H9 (cell line): ENCODE measurements around the gene CNGA2. TPM values are rescaled to one million over a fixed set of nuclear protein-coding genes. Genes with fewer than 3 reads are reported as not detected.

Experiments used
- DNase-seq: peaks from one replicate; pipeline ENCODE4 v3.0.0-alpha.2; 2017
- H2AFZ ChIP-seq: one replicate; pipeline ENCODE4 v1.6.1; 2013; ENCODE audit warnings: mild to moderate bottlenecking, low read length, control low read depth, moderate library complexity
- H2AK5ac ChIP-seq: 2 replicates; pipeline ENCODE4 v1.6.1; 2013; ENCODE audit warnings: low read length, control low read depth, mixed read lengths; ENCODE audit not compliant: insufficient read length
- H2BK120ac ChIP-seq: one replicate; pipeline ENCODE4 v1.6.1; 2013; ENCODE audit warnings: low read depth, mild to moderate bottlenecking, low read length, control low read depth, inconsistent platforms; ENCODE audit not compliant: poor library complexity, severe bottlenecking
- H2BK12ac ChIP-seq: 2 replicates; pipeline ENCODE4 v1.6.1; 2013; ENCODE audit warnings: low read length, control low read depth, mixed read lengths, low read depth; ENCODE audit not compliant: insufficient read length
- H2BK15ac ChIP-seq: 2 replicates; pipeline ENCODE4 v1.6.1; 2013; ENCODE audit warnings: low read depth, low read length, control low read depth
- H2BK20ac ChIP-seq: one replicate; pipeline ENCODE4 v1.6.1; 2013; ENCODE audit warnings: low read depth, mild to moderate bottlenecking, low read length, control low read depth, inconsistent platforms; ENCODE audit not compliant: poor library complexity, severe bottlenecking
- H2BK5ac ChIP-seq: 2 replicates; pipeline ENCODE4 v1.6.1; 2013; ENCODE audit warnings: low read length, control low read depth, mixed read lengths; ENCODE audit not compliant: insufficient read length
- H3K14ac ChIP-seq: 2 replicates; pipeline ENCODE4 v1.6.1; 2013; ENCODE audit warnings: low read length, control low read depth; ENCODE audit not compliant: insufficient read depth
- H3K18ac ChIP-seq: 2 replicates; pipeline ENCODE4 v1.6.1; 2013; ENCODE audit warnings: low read depth, mild to moderate bottlenecking, mixed read lengths, low read length, control low read depth; ENCODE audit not compliant: insufficient read length
- H3K23ac ChIP-seq: 2 replicates; pipeline ENCODE4 v1.6.1; 2013; ENCODE audit warnings: low read length, control low read depth, mixed read lengths, low read depth; ENCODE audit not compliant: insufficient read length
- H3K23me2 ChIP-seq: 2 replicates; pipeline ENCODE4 v1.6.1; 2013; ENCODE audit warnings: low read depth, mild to moderate bottlenecking, mixed read lengths, low read length, control low read depth; ENCODE audit not compliant: insufficient read length, poor library complexity, severe bottlenecking
- H3K27ac ChIP-seq: 2 replicates; pipeline ENCODE4 v1.5.1; 2013; ENCODE audit warnings: low read length, control low read depth, mixed read lengths, low read depth; ENCODE audit not compliant: insufficient read length
- H3K27me3 ChIP-seq: 2 replicates; pipeline ENCODE4 v1.6.1; 2013; ENCODE audit warnings: low read length, control low read depth, inconsistent platforms; ENCODE audit not compliant: insufficient read depth
- H3K4ac ChIP-seq: 2 replicates; pipeline ENCODE4 v1.6.1; 2013; ENCODE audit warnings: low read depth, mild to moderate bottlenecking, control low read depth, inconsistent platforms, low read length, moderate library complexity
- H3K4me1 ChIP-seq: 2 replicates; pipeline ENCODE4 v1.6.1; 2013; ENCODE audit warnings: low read length, control low read depth, inconsistent platforms; ENCODE audit not compliant: insufficient read depth
- H3K4me2 ChIP-seq: 2 replicates; pipeline ENCODE4 v1.6.1; 2013; ENCODE audit warnings: low read length, control low read depth, mixed read lengths; ENCODE audit not compliant: insufficient read length, insufficient read depth
- H3K56ac ChIP-seq: 2 replicates; pipeline ENCODE4 v1.6.1; 2013; ENCODE audit warnings: low read depth, mild to moderate bottlenecking, mixed read lengths, low read length, control low read depth; ENCODE audit not compliant: insufficient read length
- H3K79me1 ChIP-seq: 2 replicates; pipeline ENCODE4 v1.6.1; 2013; ENCODE audit warnings: low read depth, mild to moderate bottlenecking, moderate library complexity, low read length, control low read depth, inconsistent platforms; ENCODE audit not compliant: insufficient read depth, poor library complexity, severe bottlenecking
- H3K79me2 ChIP-seq: 2 replicates; pipeline ENCODE4 v1.6.1; 2013; ENCODE audit warnings: low read length, control low read depth, inconsistent platforms; ENCODE audit not compliant: insufficient read depth
- H3K9ac ChIP-seq: 2 replicates; pipeline ENCODE4 v1.6.1; 2013; ENCODE audit warnings: low read length, control low read depth, mixed read lengths; ENCODE audit not compliant: insufficient read length; ENCODE audit errors: extremely low read depth
- H3K9me3 ChIP-seq: one replicate; pipeline ENCODE4 v1.6.1; 2013; ENCODE audit warnings: low read depth, low read length, inconsistent platforms; ENCODE audit not compliant: control insufficient read depth
- H3T11ph ChIP-seq: one replicate; pipeline ENCODE4 v1.6.1; 2013; ENCODE audit warnings: mild to moderate bottlenecking, low read length, control low read depth, inconsistent platforms
- H4K20me1 ChIP-seq: one replicate; pipeline ENCODE4 v1.6.1; 2013; ENCODE audit not compliant: control insufficient read depth, insufficient read length, insufficient read depth
- H4K5ac ChIP-seq: 2 replicates; pipeline ENCODE4 v1.6.1; 2013; ENCODE audit warnings: low read depth, mild to moderate bottlenecking, mixed read lengths, low read length, control low read depth; ENCODE audit not compliant: insufficient read length
- H4K8ac ChIP-seq: replicated peaks from 2 replicates; pipeline ENCODE4 v1.6.1; 2013; ENCODE audit warnings: low read length, control low read depth, mixed read lengths, low read depth; ENCODE audit not compliant: insufficient read length
- H4K91ac ChIP-seq: 2 replicates; pipeline ENCODE4 v1.6.1; 2013; ENCODE audit warnings: low read depth, mild to moderate bottlenecking, moderate library complexity, mixed read lengths, low read length, control low read depth; ENCODE audit not compliant: insufficient read length
- H3K27ac Mint-ChIP-seq, 3 experiments: 2 replicates in 2 of 3; 3 replicates in 1 of 3; pipeline ENCODE4 v1.8.0; 2020 to 2021; ENCODE audit warnings: mixed read lengths in 3 of 3, mild to moderate bottlenecking in 1 of 3, moderate library complexity in 1 of 3
- H3K27me3 Mint-ChIP-seq: 2 replicates; pipeline ENCODE4 v1.8.0; 2021; ENCODE audit warnings: low read depth, mild to moderate bottlenecking, moderate library complexity, mixed read lengths
- H3K36me3 Mint-ChIP-seq, 3 experiments: 2 replicates in 2 of 3; 3 replicates in 1 of 3; pipeline ENCODE4 v1.8.0; 2020 to 2021; ENCODE audit warnings: low read depth in 3 of 3, mixed read lengths in 3 of 3; ENCODE audit not compliant: insufficient read depth in 1 of 3
- H3K4me1 Mint-ChIP-seq, 2 experiments: 2 replicates each; pipeline ENCODE4 v1.8.0; 2020; ENCODE audit warnings: mixed read lengths in 2 of 2
- H3K4me3 Mint-ChIP-seq, 2 experiments: 2 replicates in 1 of 2; 3 replicates in 1 of 2; pipeline ENCODE4 v1.8.0; 2020 to 2021; ENCODE audit warnings: mild to moderate bottlenecking in 2 of 2, mixed read lengths in 2 of 2, moderate library complexity in 1 of 2
- H3K9me3 Mint-ChIP-seq, 2 experiments: 2 replicates in 1 of 2; 3 replicates in 1 of 2; pipeline ENCODE4 v1.8.0; 2020; ENCODE audit warnings: mild to moderate bottlenecking in 2 of 2, mixed read lengths in 2 of 2, moderate library complexity in 1 of 2
- CTCF ChIP-seq: fragments of 200-600 bp; sonication (generic); conservative IDR thresholded peaks from 3 replicates; pipeline ENCODE4 v1.8.0; 2021; ENCODE audit warnings: antibody characterized with exemption, mild to moderate bottlenecking
- WGBS: extraction: QIAGEN DNeasy Blood & Tissue Kit; methylation state at CpG from one replicate; pipeline ENCODE4 v1.1.7; 2013; ENCODE audit warnings: missing lambda C conversion rate, low lambda C conversion rate, mixed read lengths; ENCODE audit not compliant: insufficient read length; ENCODE audit errors: extremely low coverage; 5-methylcytosine and 5-hydroxymethylcytosine counted together
- total RNA-seq: library from RNA; stranded (reverse); gene quantifications from 2 replicates; pipeline ENCODE4 v1.2.1, GENCODE V29; 2021

The CNGA2 gene
- total RNA-seq, 1 experiment from 2014 or later = not detected

- TF ChIP-seq CTCF = no peak
- no peak within 1 kb of the TSS for H2AFZ ChIP-seq
These were observed 39.6 kb upstream of the CNGA2 start, which contains the start of gene PRRG3 for GRCh38 chrX:151694661-151695582. Gene PRRG3, plus strand, starts transcription at chrX:151695458. Its CDS starts 3,357 bp downstream, at chrX:151698815.

More at GRCh38 chrX:151694661-151695582, 39.6 kb upstream of the CNGA2 start, which contains the start of gene PRRG3:
- peaks cover 23% of the 10 kb centered on the region for H3K27me3 Mint-ChIP-seq
- Histone ChIP-seq H3K23me2 (no peaks in the 10 kb centered on the region), H3K4ac (no peak within 1 kb of the TSS), H3K27me3 (no peaks in the 10 kb centered on the region), H3T11ph (no peak within 1 kb of the TSS), H3K23ac (no peak within 1 kb of the TSS), H3K4me2 (peak within 1 kb of the TSS; percentile 36), H3K18ac (no peak within 1 kb of the TSS), H3K56ac (no peak within 1 kb of the TSS), H4K8ac (no peak within 1 kb of the TSS), H2BK120ac (no peak within 1 kb of the TSS), H4K5ac (no peak within 1 kb of the TSS), H2BK12ac (no peak within 1 kb of the TSS), H3K9me3 (peaks cover 66% of the 10 kb centered on the region), H3K4me1 (no peaks in the 10 kb centered on the region), H3K79me1 (no peaks in the 10 kb centered on the region), H3K9ac (no peak within 1 kb of the TSS), H2BK20ac (no peak within 1 kb of the TSS), H2BK15ac (no peak within 1 kb of the TSS), H2BK5ac (no peak within 1 kb of the TSS), H3K79me2 (no peaks in the 10 kb centered on the region), H2AK5ac (no peak within 1 kb of the TSS), H3K14ac (no peak within 1 kb of the TSS), H3K27ac (no peak within 1 kb of the TSS), H4K91ac (no peak within 1 kb of the TSS), H4K20me1 (no peaks in the 10 kb centered on the region)
- H3K4me1 Mint-ChIP-seq = peaks cover 11% of the 10 kb centered on the region in 2 experiments
- peak within 1 kb of the TSS; percentile 64 to 80 for H3K4me3 Mint-ChIP-seq
- no CpG with 5 or more reads among the region's 100 CpGs for WGBS
- DNase-seq = peak; percentile 52
- H3K9me3 Mint-ChIP-seq = peaks cover 42 to 55% of the 10 kb centered on the region in 2 experiments
- peaks cover 0 to 5% (median 3%) of the 10 kb centered on the region in 3 experiments; a peak in 5 of 7 replicates for H3K36me3 Mint-ChIP-seq
- no peak within 1 kb of the TSS for H3K27ac Mint-ChIP-seq
